NCI-H146 treated with DMSO at 0.1 percent for 48 hours (cell line): ENCODE data around the gene CNTN4.
"Not testable (repeated sequence)": the region's sequence is repeated elsewhere in the genome, so short reads cannot be mapped to it uniquely, and the experiment has no call there.

Experiments used
- DNase-seq: peaks from one replicate; lab custom pipeline; 2025; ENCODE audit not compliant: unreplicated experiment; lab: John Stamatoyannopoulos, UW

The CNTN4 gene

GRCh38 chr3:2945121-2945520 is 846.5 kb downstream of the CNTN4 start:
- DNase-seq = no peak

- no peak for DNase-seq
These were observed 848.9 kb downstream of the CNTN4 start for GRCh38 chr3:2947536-2947935.

GRCh38 chr3:2948882-2949281 is 850.2 kb downstream of the CNTN4 start:
- no peak for DNase-seq

- DNase-seq = no peak
These were observed 851.5 kb downstream of the CNTN4 start for GRCh38 chr3:2950159-2950558.

GRCh38 chr3:2957115-2957514 is 858.4 kb downstream of the CNTN4 start:
- no peak for DNase-seq

- no peak for DNase-seq
These were observed 859.9 kb downstream of the CNTN4 start for GRCh38 chr3:2958551-2958950.

- no peak for DNase-seq
These were observed 862.9 kb downstream of the CNTN4 start for GRCh38 chr3:2961576-2961975.

GRCh38 chr3:2967871-2968270 is 869.2 kb downstream of the CNTN4 start:
- DNase-seq = no peak

GRCh38 chr3:2968475-2968874 is 869.8 kb downstream of the CNTN4 start:
- no peak for DNase-seq

- no peak for DNase-seq
These were observed 877.5 kb downstream of the CNTN4 start for GRCh38 chr3:2976212-2976611.

GRCh38 chr3:2976796-2977195 is 878.1 kb downstream of the CNTN4 start:
- no peak for DNase-seq

- no peak for DNase-seq
These were observed 880.5 kb downstream of the CNTN4 start for GRCh38 chr3:2978977-2979732.

- no peak for DNase-seq
These were observed 885.6 kb downstream of the CNTN4 start for GRCh38 chr3:2984005-2984830.

GRCh38 chr3:2984831-2985220 is 886.2 kb downstream of the CNTN4 start:
- no peak for DNase-seq

- no peak for DNase-seq
These were observed 886.8 kb downstream of the CNTN4 start for GRCh38 chr3:2985479-2985878.

- no peak for DNase-seq
These were observed 893.9 kb downstream of the CNTN4 start for GRCh38 chr3:2992534-2992933.

- not testable (repeated sequence) for DNase-seq
These were observed 894.5 kb downstream of the CNTN4 start for GRCh38 chr3:2993130-2993529.

- DNase-seq = no peak
These were observed 895.1 kb downstream of the CNTN4 start for GRCh38 chr3:2993736-2994135.

GRCh38 chr3:2995195-2995594 is 896.5 kb downstream of the CNTN4 start:
- DNase-seq = no peak

- no peak for DNase-seq
These were observed 906.6 kb downstream of the CNTN4 start for GRCh38 chr3:3005146-3005744.

- DNase-seq = no peak
These were observed 914.8 kb downstream of the CNTN4 start for GRCh38 chr3:3013317-3014052.
